Body of pancreas (tissue), 4 donors: ENCODE results near the gene KHDRBS2. TPM values are rescaled to one million over a fixed set of nuclear protein-coding genes. Genes with fewer than 3 reads are reported as not detected.

Experiments
- ATAC-seq: fragments of 150-250 bp; one replicate; pipeline ENCODE4 v1.9.1; 2016
- DNase-seq, 4 donors: peaks; one replicate each; pipeline ENCODE4 v3.0.0-alpha.2; 2019
- H3K27ac ChIP-seq, 4 donors: fragments of 200-600 bp; sonication (generic); 1 replicate in 3 of 4; 2 replicates in 1 of 4; pipeline versions ENCODE4 v1.5.1 to v1.6.1; 2016 to 2019; ENCODE audit warnings: mild to moderate bottlenecking in 1 of 4, mixed read lengths in 1 of 4, moderate library complexity in 1 of 4
- H3K27me3 ChIP-seq, 2 donors: fragments of 200-600 bp; sonication (generic); one replicate each; pipeline ENCODE4 v1.6.0; 2016; ENCODE audit warnings: mild to moderate bottlenecking in 1 of 2
- H3K36me3 ChIP-seq, 2 donors: fragments of 200-600 bp; sonication (generic); replicated peaks in 1 of 2; 2 replicates each; pipeline ENCODE4 v1.5.1; 2016; ENCODE audit warnings: low read depth in 2 of 2; ENCODE audit not compliant: insufficient read depth in 1 of 2
- H3K4me1 ChIP-seq: fragments of 200-600 bp; sonication (generic); one replicate; pipeline ENCODE4 v1.6.0; 2016
- H3K4me3 ChIP-seq, 2 donors: fragments of 200-600 bp; sonication (generic); 1 replicate in 1 of 2; 2 replicates in 1 of 2; pipeline ENCODE4 v1.5.1; 2016 to 2019
- H3K9me3 ChIP-seq, 3 donors: fragments of 200-600 bp; sonication (generic); 1 replicate in 2 of 3; 2 replicates in 1 of 3; pipeline ENCODE4 v1.5.1; 2016
- POLR2A ChIP-seq, 3 donors: fragments of 450-650 bp; IDR thresholded peaks; one replicate each; pipeline ENCODE4 v1.6.1; 2016; ENCODE audit warnings: antibody characterized with exemption in 3 of 3, mild to moderate bottlenecking in 2 of 3
- WGBS, 2 donors: methylation state at CpG; one replicate each; pipeline ENCODE4 v1.1.5; 2017; 5-methylcytosine and 5-hydroxymethylcytosine counted together
- intact Hi-C: fragments of 100-400 bp; cut with DNase I; formaldehyde crosslinking; loops from one replicate; pipeline ENCODE4 v1.15.1; 2023
- total RNA-seq, 2 donors: library from RNA; depleted of rRNA; stranded (reverse); fragments of >200 nt; gene quantifications; one replicate each; pipeline ENCODE4 v1.1.0, GENCODE V29; 2016
- TF ChIP-seq, protein P1 (sequence below), 7 experiments: fragments of 450-650 bp in 4 of 7; fragments of 200-600 bp in 3 of 7; sonication (generic) in 3 of 7; IDR thresholded peaks; one replicate each; pipeline ENCODE4 v1.5.1; 2016 to 2019; ENCODE audit warnings: antibody characterized with exemption in 7 of 7

KHDRBS2 gene
- total RNA-seq, 2 donors from 2014 or later = not detected

- H3K4me1 ChIP-seq = no peaks in the 10 kb centered on the region
- intact Hi-C loops = no loop called here
- H3K36me3 ChIP-seq = no peaks in the 10 kb centered on the region
- no peak for TF ChIP-seq POLR2A (IDR thresholded peaks at IDR 0.05)
- ATAC-seq (no peak), DNase-seq (no peak)
- H3K27ac ChIP-seq = no peak overlapping the region
- no peaks in the 10 kb centered on the region for H3K27me3 ChIP-seq
- H3K9me3 ChIP-seq = no peaks in the 10 kb centered on the region
- no peak overlapping the region for H3K4me3 ChIP-seq
- 44 to 50% methylated on average over 4 of the region's 4 CpGs for WGBS, 2 donors
Observed at GRCh38 chr6:61867635-61868034, 418.4 kb downstream of the KHDRBS2 start.

DNA sequence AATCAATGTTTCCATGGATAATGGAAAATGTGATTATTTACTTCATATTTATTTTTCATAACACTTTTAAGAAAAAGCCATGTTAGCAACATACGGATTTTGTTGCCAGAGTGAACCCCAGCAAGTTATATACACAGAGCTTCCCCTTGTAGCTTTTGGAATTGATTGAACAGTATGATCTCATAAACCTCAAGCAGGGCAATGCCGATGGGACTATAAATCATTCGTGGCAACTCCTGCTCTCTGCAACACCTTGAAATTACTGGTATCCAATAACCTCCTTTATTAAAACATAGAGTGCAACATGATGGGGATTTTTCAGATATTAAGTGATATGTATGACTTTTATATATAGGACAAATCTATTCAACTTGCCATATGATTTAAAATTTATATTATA is 428.5 kb downstream of the KHDRBS2 start:
- TF ChIP-seq, protein P1, sequence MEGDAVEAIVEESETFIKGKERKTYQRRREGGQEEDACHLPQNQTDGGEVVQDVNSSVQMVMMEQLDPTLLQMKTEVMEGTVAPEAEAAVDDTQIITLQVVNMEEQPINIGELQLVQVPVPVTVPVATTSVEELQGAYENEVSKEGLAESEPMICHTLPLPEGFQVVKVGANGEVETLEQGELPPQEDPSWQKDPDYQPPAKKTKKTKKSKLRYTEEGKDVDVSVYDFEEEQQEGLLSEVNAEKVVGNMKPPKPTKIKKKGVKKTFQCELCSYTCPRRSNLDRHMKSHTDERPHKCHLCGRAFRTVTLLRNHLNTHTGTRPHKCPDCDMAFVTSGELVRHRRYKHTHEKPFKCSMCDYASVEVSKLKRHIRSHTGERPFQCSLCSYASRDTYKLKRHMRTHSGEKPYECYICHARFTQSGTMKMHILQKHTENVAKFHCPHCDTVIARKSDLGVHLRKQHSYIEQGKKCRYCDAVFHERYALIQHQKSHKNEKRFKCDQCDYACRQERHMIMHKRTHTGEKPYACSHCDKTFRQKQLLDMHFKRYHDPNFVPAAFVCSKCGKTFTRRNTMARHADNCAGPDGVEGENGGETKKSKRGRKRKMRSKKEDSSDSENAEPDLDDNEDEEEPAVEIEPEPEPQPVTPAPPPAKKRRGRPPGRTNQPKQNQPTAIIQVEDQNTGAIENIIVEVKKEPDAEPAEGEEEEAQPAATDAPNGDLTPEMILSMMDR (IDR thresholded peaks at IDR 0.05) = no peak
- TF ChIP-seq POLR2A (IDR thresholded peaks at IDR 0.05) = no peak
- ATAC-seq (no peak), DNase-seq (no peak)
- 49 to 54% methylated on average over 3 of the region's 3 CpGs for WGBS, 2 donors
- Histone ChIP-seq H3K4me1 (no peaks in the 10 kb centered on the region), H3K36me3 (no peaks in the 10 kb centered on the region), H3K27me3 (no peaks in the 10 kb centered on the region), H3K4me3 (no peak overlapping the region), H3K9me3 (no peaks in the 10 kb centered on the region), H3K27ac (no peak overlapping the region)
- intact Hi-C loops = no loop called here

GRCh38 chr6:61841958-61842357 is 444.1 kb downstream of the KHDRBS2 start:
- no peaks in the 10 kb centered on the region for H3K4me1 ChIP-seq
- H3K27ac ChIP-seq = no peak overlapping the region
- H3K27me3 ChIP-seq = no peaks in the 10 kb centered on the region
- H3K9me3 ChIP-seq = no peaks in the 10 kb centered on the region
- no peak for DNase-seq
- intact Hi-C loops = no loop called here
- no peak for ATAC-seq
- TF ChIP-seq, protein P1 (IDR thresholded peaks at IDR 0.05) = no peak
- no peak for TF ChIP-seq POLR2A (IDR thresholded peaks at IDR 0.05)
- no peak overlapping the region for H3K4me3 ChIP-seq
- no peaks in the 10 kb centered on the region for H3K36me3 ChIP-seq

DNA sequence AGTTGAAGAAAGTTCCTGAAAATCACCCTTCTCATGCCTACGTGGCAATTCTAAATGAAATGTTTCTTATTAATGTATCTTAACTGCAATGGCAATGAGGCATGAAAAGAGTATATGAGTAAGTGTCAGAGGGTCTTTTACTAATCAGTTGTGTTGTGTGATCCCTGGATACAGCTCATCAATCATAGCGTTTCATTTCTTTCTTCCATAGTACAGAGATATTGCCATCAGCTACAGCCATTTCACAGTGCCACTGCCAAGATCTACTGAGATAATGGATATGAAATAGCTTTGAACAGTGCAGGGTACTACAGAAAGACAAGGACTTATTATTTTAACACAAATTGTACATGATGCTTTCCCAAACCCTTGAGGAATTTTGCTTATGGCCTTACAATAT is 450.8 kb downstream of the KHDRBS2 start:
- H3K4me1 ChIP-seq = no peaks in the 10 kb centered on the region
- no peaks in the 10 kb centered on the region for H3K27me3 ChIP-seq
- H3K4me3 ChIP-seq = no peak overlapping the region
- ATAC-seq = no peak
- intact Hi-C loops = no loop called here
- DNase-seq = no peak
- TF ChIP-seq POLR2A (IDR thresholded peaks at IDR 0.05) = no peak
- TF ChIP-seq, protein P1 (IDR thresholded peaks at IDR 0.05) = no peak
- H3K9me3 ChIP-seq = no peaks in the 10 kb centered on the region
- no peaks in the 10 kb centered on the region for H3K36me3 ChIP-seq
- WGBS, 2 donors = 57% methylated on average over 2 of the region's 2 CpGs
- H3K27ac ChIP-seq = no peak overlapping the region

DNA sequence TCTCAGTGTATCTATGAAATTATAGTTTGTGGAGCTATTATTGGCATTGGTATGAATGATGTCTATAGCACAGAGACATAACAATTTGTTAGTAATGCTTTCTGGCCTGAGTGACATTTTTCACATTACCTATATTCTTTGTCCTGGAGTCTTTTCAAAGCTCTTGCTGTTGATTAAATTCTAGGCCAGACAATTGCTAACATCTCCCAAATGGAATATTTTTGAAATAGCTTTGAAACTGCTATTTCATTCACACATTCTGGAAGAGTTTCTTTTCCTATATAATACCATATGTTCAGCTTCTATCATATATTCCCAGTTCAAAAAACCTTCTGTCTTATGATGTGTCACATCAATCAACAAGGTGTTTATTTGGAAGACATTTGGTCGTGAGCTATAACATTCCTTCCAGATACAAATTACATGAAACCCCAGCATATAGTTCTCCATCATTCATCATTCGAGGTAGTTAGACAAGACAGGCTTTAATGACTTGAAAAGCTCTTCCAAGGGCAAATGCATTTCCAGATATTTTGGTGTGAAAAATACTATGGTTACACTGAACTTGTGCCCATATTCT is 452.8 kb downstream of the KHDRBS2 start:
- Histone ChIP-seq H3K4me3 (no peak overlapping the region), H3K4me1 (no peaks in the 10 kb centered on the region), H3K27me3 (no peaks in the 10 kb centered on the region), H3K27ac (no peak overlapping the region), H3K9me3 (no peaks in the 10 kb centered on the region), H3K36me3 (no peaks in the 10 kb centered on the region)
- TF ChIP-seq POLR2A (IDR thresholded peaks at IDR 0.05) = no peak
- TF ChIP-seq, protein P1 (IDR thresholded peaks at IDR 0.05) = no peak
- DNase-seq (no peak), ATAC-seq (no peak)
- 30% methylated on average over 2 of the region's 2 CpGs for WGBS, 2 donors
- intact Hi-C loops = no loop called here
